Neural progenitor cell (in vitro differentiated cells): ENCODE results near the gene VAMP3. TPM values are rescaled to one million over a fixed set of nuclear protein-coding genes. Genes with fewer than 3 reads are reported as not detected.

Experiments
- DNase-seq: peaks from one replicate; pipeline ENCODE4 v3.0.0-alpha.2; 2016; ENCODE audit warnings: low spot score
- H2AFZ ChIP-seq: fragments of 200-600 bp; sonication (generic); replicated peaks from 2 replicates; pipeline ENCODE4 v1.6.1; 2016; ENCODE audit warnings: antibody characterized with exemption
- H3F3A ChIP-seq: fragments of 200-600 bp; sonication (generic); 2 replicates; pipeline ENCODE4 v1.6.1; 2016; ENCODE audit warnings: antibody characterized with exemption, low read depth
- H3K27ac ChIP-seq: fragments of 200-600 bp; sonication (generic); 2 replicates; pipeline ENCODE4 v1.5.1; 2016; ENCODE audit warnings: mild to moderate bottlenecking
- H3K27me3 ChIP-seq: fragments of 200-600 bp; sonication (generic); 2 replicates; pipeline ENCODE4 v1.6.1; 2016; ENCODE audit warnings: mild to moderate bottlenecking, moderate library complexity
- H3K36me3 ChIP-seq: fragments of 200-600 bp; sonication (generic); 2 replicates; pipeline ENCODE4 v1.5.1; 2016
- H3K4me1 ChIP-seq: fragments of 200-600 bp; sonication (generic); 2 replicates; pipeline ENCODE4 v1.6.1; 2016; ENCODE audit warnings: mixed run types
- H3K4me2 ChIP-seq: fragments of 200-600 bp; sonication (generic); 2 replicates; pipeline ENCODE4 v1.6.1; 2016
- H3K4me3 ChIP-seq: fragments of 200-600 bp; sonication (generic); 2 replicates; pipeline ENCODE4 v1.5.1; 2016
- H3K79me2 ChIP-seq: fragments of 200-600 bp; sonication (generic); 2 replicates; pipeline ENCODE4 v1.6.1; 2016; ENCODE audit warnings: low read depth
- H3K9ac ChIP-seq: fragments of 200-600 bp; sonication (generic); 2 replicates; pipeline ENCODE4 v1.6.1; 2016
- H3K9me3 ChIP-seq: fragments of 200-600 bp; sonication (generic); 2 replicates; pipeline ENCODE4 v1.5.1; 2016; ENCODE audit warnings: low read depth
- H4K20me1 ChIP-seq: fragments of 200-600 bp; sonication (generic); 2 replicates; pipeline ENCODE4 v1.6.1; 2016; ENCODE audit warnings: low read depth
- H3K27ac Mint-ChIP-seq: 3 replicates; pipeline ENCODE4 v1.8.0; 2021; ENCODE audit warnings: mixed read lengths
- H3K27me3 Mint-ChIP-seq: 2 replicates; pipeline ENCODE4 v1.8.0; 2022; ENCODE audit warnings: low read depth, mild to moderate bottlenecking, inconsistent platforms, moderate library complexity, mixed read lengths; ENCODE audit not compliant: insufficient read depth
- H3K36me3 Mint-ChIP-seq: 3 replicates; pipeline ENCODE4 v1.8.0; 2021; ENCODE audit warnings: mixed read lengths
- H3K4me1 Mint-ChIP-seq: 3 replicates; pipeline ENCODE4 v1.8.0; 2021; ENCODE audit warnings: mixed read lengths
- H3K4me3 Mint-ChIP-seq: 3 replicates; pipeline ENCODE4 v1.8.0; 2021; ENCODE audit warnings: mild to moderate bottlenecking, moderate library complexity, mixed read lengths
- H3K9me3 Mint-ChIP-seq: 3 replicates; pipeline ENCODE4 v1.8.0; 2020; ENCODE audit warnings: mixed read lengths
- CTCF ChIP-seq: fragments of 200-600 bp; sonication (generic); IDR thresholded peaks from 2 replicates; pipeline ENCODE4 v1.5.1; 2017; ENCODE audit warnings: antibody characterized with exemption, mild to moderate bottlenecking
- EZH2 ChIP-seq: fragments of 200-600 bp; sonication (generic); IDR thresholded peaks from 2 replicates; pipeline ENCODE4 v1.6.1; 2017; ENCODE audit warnings: antibody characterized with exemption, mild to moderate bottlenecking, moderate library complexity
- EZH2phosphoT487 ChIP-seq: fragments of 200-600 bp; sonication (generic); IDR thresholded peaks from 2 replicates; pipeline ENCODE4 v1.6.1; 2017; ENCODE audit warnings: antibody characterized with exemption
- total RNA-seq: library from RNA; depleted of rRNA; stranded (reverse); fragments of >200 nt; gene quantifications from 2 replicates; pipeline ENCODE4 v1.2.3, GENCODE V29; 2015; ENCODE audit warnings: low replicate concordance

The VAMP3 gene
- total RNA-seq, 1 donor from 2014 or later, result 66.6 TPM

- Mint-ChIP-seq H3K27ac (no peak overlapping the region), H3K4me1 (peaks cover 49% of the 10 kb centered on the region), H3K4me3 (peak overlapping the region; percentile 64), H3K36me3 (peaks cover 12% of the 10 kb centered on the region), H3K9me3 (no peaks in the 10 kb centered on the region), H3K27me3 (peaks cover 2% of the 10 kb centered on the region)
- peaks cover 4% of the 10 kb centered on the region for H4K20me1 ChIP-seq
- TF ChIP-seq EZH2phosphoT487 (no peak), CTCF (no peak), EZH2 (no peak)
- H3K36me3 ChIP-seq, result no peaks in the 10 kb centered on the region
- H3K4me3 ChIP-seq, result no peak overlapping the region
- peaks cover 11% of the 10 kb centered on the region for H3K4me1 ChIP-seq
- no peak overlapping the region for H3K9ac ChIP-seq
- H3K4me2 ChIP-seq, result peak overlapping the region; percentile 71
- H3F3A ChIP-seq, result peaks cover 17% of the 10 kb centered on the region
- no peaks in the 10 kb centered on the region for H3K27me3 ChIP-seq
- H3K79me2 ChIP-seq, result no peaks in the 10 kb centered on the region
- no peak overlapping the region for H2AFZ ChIP-seq
- DNase-seq, result no peak
- no peaks in the 10 kb centered on the region for H3K9me3 ChIP-seq
- H3K27ac ChIP-seq, result no peak overlapping the region
These were observed 17.5 kb upstream of the VAMP3 start for GRCh38 chr1:7753641-7754040.

- DNase-seq, result no peak
These were observed 16.9 kb upstream of the VAMP3 start for GRCh38 chr1:7754234-7754633.

GRCh38 chr1:7755448-7755847 is 15.6 kb upstream of the VAMP3 start:
- H3K79me2 ChIP-seq, result no peaks in the 10 kb centered on the region
- no peaks in the 10 kb centered on the region for H3K27me3 ChIP-seq
- Mint-ChIP-seq H3K9me3 (no peaks in the 10 kb centered on the region), H3K4me1 (peaks cover 45% of the 10 kb centered on the region), H3K27me3 (peaks cover 2% of the 10 kb centered on the region), H3K4me3 (no peak overlapping the region), H3K36me3 (peaks cover 10% of the 10 kb centered on the region), H3K27ac (peak overlapping the region; percentile 40)
- H3K4me3 ChIP-seq, result no peak overlapping the region
- no peak overlapping the region for H3K27ac ChIP-seq
- H3K9me3 ChIP-seq, result no peaks in the 10 kb centered on the region
- H3K4me2 ChIP-seq, result no peak overlapping the region
- peaks cover 20% of the 10 kb centered on the region for H3F3A ChIP-seq
- H3K9ac ChIP-seq, result no peak overlapping the region
- no peaks in the 10 kb centered on the region for H3K36me3 ChIP-seq
- H3K4me1 ChIP-seq, result peaks cover 11% of the 10 kb centered on the region
- peak; percentile 63 for TF ChIP-seq CTCF
- no peak for TF ChIP-seq EZH2phosphoT487
- peak; percentile 43 for DNase-seq
- H4K20me1 ChIP-seq, result peaks cover 4% of the 10 kb centered on the region
- H2AFZ ChIP-seq, result no peak overlapping the region

More at GRCh38 chr1:7754234-7754633, 16.9 kb upstream of the VAMP3 start:
- Histone ChIP-seq H2AFZ (no peak overlapping the region), H3K36me3 (no peaks in the 10 kb centered on the region), H3F3A (peaks cover 17% of the 10 kb centered on the region), H3K4me3 (no peak overlapping the region), H4K20me1 (peaks cover 4% of the 10 kb centered on the region), H3K9ac (no peak overlapping the region), H3K79me2 (no peaks in the 10 kb centered on the region), H3K4me2 (no peak overlapping the region), H3K27ac (no peak overlapping the region), H3K9me3 (no peaks in the 10 kb centered on the region), H3K27me3 (no peaks in the 10 kb centered on the region), H3K4me1 (peaks cover 11% of the 10 kb centered on the region)
- no peak overlapping the region for H3K27ac Mint-ChIP-seq
- no peak for TF ChIP-seq EZH2
- TF ChIP-seq EZH2phosphoT487, result no peak
- TF ChIP-seq CTCF, result no peak
- H3K27me3 Mint-ChIP-seq, result peaks cover 2% of the 10 kb centered on the region
- no peak overlapping the region for H3K4me3 Mint-ChIP-seq
- H3K36me3 Mint-ChIP-seq, result peaks cover 12% of the 10 kb centered on the region
- no peaks in the 10 kb centered on the region for H3K9me3 Mint-ChIP-seq
- H3K4me1 Mint-ChIP-seq, result peaks cover 47% of the 10 kb centered on the region
